Measurements from ENCODE around the gene EDIL3.
"Not testable (repeated sequence)": the region's sequence is repeated elsewhere in the genome, so short reads cannot be mapped to it uniquely, and the experiment has no call there.

The EDIL3 gene

DNA sequence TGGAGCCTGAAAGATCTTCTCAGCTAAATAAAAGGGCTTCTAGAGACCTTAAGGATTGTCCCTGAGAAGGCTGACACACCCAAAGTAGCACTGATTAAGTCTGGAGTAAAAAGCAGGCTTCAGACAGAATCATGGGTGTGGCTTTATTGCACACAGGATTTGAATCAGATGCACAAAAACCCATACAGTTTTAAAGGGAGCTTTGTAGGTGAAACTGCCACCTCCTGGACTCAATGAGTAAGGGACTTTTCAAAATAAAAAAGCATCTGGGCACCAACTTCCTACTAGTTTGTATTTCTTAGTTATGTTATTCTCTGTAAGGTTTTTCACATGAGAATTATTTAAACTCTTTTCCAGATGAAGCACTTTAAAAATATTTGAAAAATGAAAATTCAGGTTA, 129.4 kb downstream of the EDIL3 start:
- peak; percentile 48 for DNase-seq

- no peak for DNase-seq
These were observed 130.7 kb downstream of the EDIL3 start for GRCh38 chr5:84253946-84254345.

GRCh38 chr5:84251503-84251902, 133.2 kb downstream of the EDIL3 start:
- DNase-seq, result no peak

DNA sequence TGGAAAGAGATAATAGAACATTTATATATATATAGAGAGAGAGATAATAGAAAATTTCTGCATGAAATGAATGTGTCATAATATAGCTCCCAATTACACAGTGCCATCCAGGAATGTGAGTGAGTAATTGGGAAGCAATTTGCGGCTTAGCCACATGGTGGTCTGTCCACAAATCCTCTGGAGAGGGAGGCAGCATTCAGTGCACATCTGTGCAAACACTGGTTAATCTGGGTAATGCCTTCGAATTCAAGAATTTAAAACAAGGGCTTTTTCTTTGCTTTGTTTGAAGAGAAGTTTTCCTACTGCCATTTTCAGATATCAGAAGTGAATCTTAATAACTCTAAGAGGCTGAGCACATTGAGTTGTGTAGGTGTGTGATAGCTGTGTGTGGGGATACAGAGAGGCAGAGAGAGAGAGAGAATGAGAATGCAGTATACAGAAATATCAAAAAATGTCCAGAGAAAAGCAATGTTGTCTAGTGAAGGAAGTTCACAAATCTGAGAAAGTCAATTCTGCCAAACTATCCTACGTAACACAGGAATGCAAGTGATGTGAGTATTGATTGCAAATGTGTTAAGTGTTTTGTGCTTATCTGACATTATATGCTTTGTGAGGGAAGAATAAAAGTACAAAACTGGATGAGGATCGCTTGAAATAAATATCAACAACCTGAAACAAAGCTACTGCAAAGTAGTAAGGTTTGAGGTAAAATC, 134.6 kb downstream of the EDIL3 start:
- peak; percentile 94 for DNase-seq

DNA sequence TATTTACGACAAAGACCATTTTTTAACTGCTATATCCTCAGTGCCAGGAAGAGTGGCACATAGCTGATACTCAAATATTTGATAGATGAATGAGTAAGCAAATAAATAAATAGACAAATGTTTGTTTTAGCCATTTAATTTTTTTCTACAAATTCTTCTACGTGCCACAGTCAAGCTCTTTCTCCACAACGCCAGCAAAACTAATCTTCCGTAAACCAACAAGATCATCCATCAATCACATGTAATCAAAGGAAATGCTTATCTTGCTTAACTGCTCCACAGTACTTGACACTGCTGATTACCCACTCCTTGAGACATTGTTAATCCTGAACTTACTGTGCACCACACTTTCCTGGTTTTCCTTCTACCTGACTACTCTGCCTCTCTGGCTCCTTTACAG, 136.7 kb downstream of the EDIL3 start:
- no peak for DNase-seq

GRCh38 chr5:84242286-84242685, 142.4 kb downstream of the EDIL3 start:
- DNase-seq, result peak; percentile 74

DNA sequence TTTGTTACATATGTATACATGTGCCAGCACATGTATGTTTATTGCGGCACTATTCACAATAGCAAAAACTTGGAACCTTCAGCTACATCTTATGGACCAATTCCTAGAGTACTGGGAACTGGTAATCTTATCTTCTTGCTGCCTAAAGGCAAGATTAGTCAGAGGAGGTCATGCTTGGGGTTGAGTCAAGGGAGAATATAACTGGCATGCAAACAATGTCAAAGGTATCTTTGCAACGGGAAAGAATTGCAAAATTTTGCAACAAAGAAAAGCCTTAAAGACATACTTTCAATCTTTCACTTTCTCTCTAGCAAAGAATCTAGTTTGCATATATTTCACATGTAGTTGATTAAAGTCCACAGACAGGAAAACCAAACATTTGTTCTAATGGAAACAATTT, 145.2 kb downstream of the EDIL3 start:
- peak; percentile 58 for DNase-seq

GRCh38 chr5:84237126-84237525, 147.6 kb downstream of the EDIL3 start:
- DNase-seq, result no peak

- DNase-seq, result no peak
These were observed 153.2 kb downstream of the EDIL3 start for GRCh38 chr5:84231433-84231832.

DNA sequence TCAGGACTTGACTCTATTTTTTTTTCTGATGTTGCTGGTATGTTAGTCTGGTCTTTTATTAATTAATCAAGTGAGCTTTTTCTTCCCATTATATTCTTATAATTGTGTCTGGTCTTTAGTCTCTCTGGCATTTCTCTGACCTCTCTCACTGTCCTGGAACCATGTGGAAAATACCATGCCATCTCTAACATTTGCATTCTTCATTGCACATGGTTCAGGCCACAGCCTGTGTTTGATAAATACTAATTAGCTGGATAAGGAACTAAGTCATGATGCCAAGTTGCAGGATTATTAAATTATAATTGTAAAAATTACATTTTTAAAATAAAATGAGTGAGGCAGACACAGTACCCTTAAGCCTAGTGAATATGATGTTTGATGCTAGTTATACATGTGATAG, 155.6 kb downstream of the EDIL3 start:
- DNase-seq, result no peak

- no peak for DNase-seq
These were observed 156.4 kb downstream of the EDIL3 start for GRCh38 chr5:84228266-84228665.

DNA sequence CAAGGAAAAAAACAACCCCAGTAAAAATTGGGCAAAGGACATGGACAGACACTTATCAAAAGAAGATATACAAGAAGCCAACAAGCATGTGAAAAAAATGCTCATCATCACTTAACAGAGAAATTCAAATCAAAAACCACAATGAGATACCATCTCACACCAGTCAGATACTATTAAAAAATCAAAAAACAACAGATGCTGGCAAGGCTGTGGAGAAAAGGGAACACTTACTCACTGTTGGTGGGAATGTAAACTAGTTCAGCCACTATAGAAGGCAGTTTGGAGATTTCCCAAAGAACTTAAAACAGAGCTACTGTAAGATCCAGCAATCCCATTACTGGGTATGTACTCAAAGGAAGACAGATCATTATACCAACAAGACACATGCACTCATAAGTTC, 157.4 kb downstream of the EDIL3 start:
- DNase-seq, result peak; percentile 19

DNA sequence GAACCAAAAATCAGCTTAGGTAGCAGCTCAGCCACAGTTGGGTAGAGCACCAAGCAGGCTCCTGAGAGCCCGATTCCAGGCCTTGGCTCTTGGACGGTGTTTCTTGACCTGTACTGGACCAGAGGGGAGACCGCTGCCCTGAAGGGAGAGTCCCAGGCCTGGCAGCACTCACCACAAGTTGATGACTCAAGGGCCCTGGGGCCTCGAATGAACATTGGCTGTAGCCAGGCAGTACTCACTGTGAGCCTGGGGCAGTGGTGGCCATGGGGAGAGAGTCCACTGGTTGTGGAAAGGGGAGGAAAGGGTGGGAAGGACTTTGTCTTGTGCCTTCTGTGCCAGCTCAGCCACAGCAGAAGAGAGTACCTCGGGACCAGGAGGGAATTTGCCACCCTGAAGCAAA, 166.1 kb downstream of the EDIL3 start:
- no peak for DNase-seq

DNA sequence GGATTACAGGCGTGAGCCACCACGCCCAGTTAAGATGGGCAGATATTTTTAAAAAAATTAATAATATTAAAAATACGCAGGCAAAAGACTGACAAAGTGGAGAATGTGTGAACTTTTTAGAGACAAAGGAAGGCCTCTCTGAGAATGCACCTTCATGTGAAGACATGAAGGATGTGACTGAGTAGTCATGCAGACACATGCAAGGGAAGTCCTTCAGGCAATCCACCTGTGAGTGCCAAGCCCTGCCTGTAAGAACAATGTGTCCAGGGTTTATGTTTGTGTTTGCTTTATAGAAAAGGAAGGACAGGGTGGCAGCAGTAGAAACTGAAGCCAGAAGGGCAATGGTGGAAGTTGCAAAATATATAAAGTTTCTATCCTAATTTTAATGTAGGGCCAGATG, 169.2 kb downstream of the EDIL3 start:
- DNase-seq, result no peak

DNA sequence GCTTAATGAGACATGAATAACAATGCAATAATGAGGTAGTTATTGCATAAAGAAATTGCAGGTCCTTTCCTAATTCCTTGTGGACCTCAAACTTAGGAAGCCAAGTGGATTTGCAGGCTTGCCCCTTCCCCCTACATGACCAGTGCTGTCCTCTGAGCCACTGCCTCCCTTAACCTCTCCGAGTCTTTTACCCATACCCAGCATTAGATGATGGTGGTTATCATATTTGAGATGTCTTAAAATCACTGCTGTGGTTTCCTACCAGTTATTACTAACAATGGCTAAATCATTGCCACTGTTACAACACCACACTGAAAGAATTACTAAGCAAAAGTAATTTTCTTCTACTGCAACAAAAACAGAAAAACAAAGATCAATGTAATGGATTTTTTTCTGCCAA, 170.8 kb downstream of the EDIL3 start:
- no peak for DNase-seq

- no peak for DNase-seq
These were observed 171.5 kb downstream of the EDIL3 start for GRCh38 chr5:84213212-84213611.

- no peak for DNase-seq
These were observed 179.9 kb downstream of the EDIL3 start for GRCh38 chr5:84204772-84205171.

GRCh38 chr5:84202136-84202535, 182.5 kb downstream of the EDIL3 start:
- DNase-seq, result no peak

DNA sequence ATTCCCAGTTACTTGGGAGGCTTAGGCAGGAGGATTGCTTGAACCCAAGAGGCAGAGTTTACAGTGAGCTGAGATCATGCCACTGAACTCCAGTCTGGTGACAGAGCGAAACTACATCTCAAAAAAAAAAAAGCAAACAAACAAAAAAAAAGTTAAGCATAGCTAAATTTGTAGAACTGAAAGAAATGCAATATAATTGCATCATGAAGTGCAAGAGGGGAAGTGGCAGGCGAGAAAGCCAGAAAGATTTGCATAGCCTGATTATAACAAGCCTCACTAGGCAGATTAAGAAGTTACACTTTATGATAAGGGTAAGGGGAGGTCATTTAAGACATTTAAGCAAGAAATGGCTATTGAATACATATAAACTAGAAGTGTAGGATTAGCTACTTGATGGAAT, 187.1 kb downstream of the EDIL3 start:
- no peak for DNase-seq

DNA sequence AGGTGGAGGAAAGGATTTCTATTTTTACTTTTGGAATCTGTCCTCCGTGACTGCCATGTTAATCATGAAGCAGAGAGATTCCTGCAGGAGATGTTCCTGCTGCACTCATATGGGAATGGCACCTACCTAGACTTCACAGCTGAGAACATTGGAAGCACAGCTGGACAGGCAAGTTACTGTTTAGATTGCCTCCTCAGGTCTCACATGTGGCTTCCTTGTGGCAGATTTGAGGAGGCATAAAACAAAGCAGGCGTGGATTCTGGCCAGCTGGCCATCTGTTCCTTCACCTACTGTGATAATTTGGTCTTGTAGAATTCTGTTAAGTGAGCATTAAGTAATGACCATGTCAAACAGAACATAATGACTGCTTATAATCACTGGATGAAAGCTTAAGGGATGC, 193.4 kb downstream of the EDIL3 start:
- DNase-seq, result no peak

DNA sequence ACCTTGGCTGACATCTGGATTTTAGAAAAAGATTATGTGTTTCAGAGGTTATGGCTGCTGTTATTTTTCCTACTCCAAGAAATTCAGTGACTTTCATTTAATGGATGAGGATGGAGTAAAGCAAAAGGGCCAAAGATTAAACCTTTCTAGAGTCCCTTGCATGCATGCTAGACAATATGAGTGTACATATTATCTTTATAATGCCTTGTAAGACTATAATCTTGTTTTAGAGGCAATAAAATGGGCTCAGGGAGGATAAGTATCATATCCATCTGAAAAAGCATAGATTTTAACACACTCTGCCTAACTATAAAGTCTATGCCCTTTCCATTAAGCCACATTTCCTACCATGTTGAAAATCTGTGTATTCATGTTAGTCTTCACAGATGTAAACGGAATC, 199.8 kb downstream of the EDIL3 start:
- no peak for DNase-seq

GRCh38 chr5:84181093-84181492, 203.6 kb downstream of the EDIL3 start:
- DNase-seq, result no peak

DNA sequence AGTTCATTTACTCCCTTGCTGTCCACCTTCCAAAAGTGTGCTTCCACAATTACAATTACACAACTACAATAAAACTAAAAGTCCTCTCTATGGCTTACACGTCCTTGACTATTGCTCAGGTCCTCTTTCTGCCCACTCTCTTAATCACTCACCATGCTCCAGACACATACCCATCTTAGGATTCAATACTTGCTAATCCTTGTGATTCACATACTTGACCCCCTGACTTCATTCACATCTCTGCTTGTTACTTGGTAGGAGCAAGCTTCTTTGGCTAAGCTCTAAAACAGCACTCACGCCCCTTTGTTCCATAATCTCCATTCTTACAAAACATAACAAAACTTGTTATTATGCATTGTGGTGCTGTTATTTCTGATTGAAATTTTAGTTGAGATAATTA, 215.8 kb downstream of the EDIL3 start:
- no peak for DNase-seq

DNA sequence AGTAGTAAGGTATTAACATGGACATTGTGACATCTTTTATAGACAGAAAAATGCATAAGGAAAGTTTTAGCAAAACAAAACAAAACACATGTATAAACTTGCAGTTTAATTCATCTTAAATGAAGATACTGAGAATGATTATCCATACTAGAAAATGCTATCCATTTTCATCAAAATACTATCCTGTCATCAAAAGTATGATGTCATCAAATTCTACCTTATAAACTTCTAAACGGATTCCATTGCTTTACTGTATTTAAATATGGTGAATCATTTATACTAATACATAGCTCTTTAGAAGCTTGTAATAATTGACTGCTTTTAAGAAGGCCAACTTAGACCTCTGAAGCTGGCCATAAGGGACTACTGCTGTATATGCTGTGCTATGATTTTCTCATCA, 221.0 kb downstream of the EDIL3 start:
- DNase-seq, result no peak

- DNase-seq, result no peak
These were observed 222.0 kb downstream of the EDIL3 start for GRCh38 chr5:84162695-84163094.

- DNase-seq, result not testable (repeated sequence)
These were observed 224.0 kb downstream of the EDIL3 start for GRCh38 chr5:84160650-84161049.
